ENCODE results near the gene BGLAP.
"Not testable (repeated sequence)": the region's sequence is repeated elsewhere in the genome, so short reads cannot be mapped to it uniquely, and the experiment has no call there.

BGLAP gene

DNA sequence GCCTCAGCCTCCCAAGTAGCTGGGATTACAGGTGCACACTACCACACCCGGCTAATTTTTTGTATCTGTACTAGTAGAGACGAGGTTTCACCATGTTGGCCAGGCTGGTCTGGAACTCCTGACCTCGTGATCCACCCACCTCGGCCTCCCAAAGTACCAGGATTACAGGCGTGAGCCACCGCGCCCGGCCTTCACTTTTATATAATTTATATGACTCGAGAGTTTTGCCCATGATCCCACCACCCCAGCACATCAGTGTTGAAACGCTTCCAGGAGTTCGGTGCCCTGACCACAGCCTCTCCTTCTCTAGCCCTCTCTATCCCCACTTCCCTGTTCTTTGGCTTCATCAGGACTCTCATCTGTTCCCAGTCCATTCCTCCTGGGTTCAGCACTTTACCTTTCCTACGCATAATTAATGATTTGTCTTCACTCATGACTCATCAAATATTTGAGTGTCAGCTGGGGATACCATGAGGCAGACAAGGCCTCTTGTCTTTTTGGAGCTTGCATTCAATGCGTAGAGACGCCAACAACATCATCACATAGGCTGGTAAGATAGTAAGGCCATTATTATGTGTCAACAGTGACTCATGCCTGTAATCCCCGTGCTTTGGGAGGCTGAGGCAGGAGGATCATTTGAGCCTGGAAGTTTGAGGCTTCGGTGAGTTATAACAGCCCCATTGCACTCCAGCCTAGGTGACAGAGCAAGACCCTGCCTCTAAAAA is 27.8 kb upstream of the BGLAP start:
- TF ChIP-seq, protein P1, sequence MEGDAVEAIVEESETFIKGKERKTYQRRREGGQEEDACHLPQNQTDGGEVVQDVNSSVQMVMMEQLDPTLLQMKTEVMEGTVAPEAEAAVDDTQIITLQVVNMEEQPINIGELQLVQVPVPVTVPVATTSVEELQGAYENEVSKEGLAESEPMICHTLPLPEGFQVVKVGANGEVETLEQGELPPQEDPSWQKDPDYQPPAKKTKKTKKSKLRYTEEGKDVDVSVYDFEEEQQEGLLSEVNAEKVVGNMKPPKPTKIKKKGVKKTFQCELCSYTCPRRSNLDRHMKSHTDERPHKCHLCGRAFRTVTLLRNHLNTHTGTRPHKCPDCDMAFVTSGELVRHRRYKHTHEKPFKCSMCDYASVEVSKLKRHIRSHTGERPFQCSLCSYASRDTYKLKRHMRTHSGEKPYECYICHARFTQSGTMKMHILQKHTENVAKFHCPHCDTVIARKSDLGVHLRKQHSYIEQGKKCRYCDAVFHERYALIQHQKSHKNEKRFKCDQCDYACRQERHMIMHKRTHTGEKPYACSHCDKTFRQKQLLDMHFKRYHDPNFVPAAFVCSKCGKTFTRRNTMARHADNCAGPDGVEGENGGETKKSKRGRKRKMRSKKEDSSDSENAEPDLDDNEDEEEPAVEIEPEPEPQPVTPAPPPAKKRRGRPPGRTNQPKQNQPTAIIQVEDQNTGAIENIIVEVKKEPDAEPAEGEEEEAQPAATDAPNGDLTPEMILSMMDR (IDR thresholded peaks at IDR 0.05; ENCODE audit: low read depth, low read length, missing control alignments) = no peak
- no peak for DNase-seq (ENCODE audit: low read depth)
- H3K4me3 ChIP-seq (ENCODE audit: low read depth, low read length) = peak overlapping the region; percentile 83; the same call in 1 of the 2 replicates

DNA sequence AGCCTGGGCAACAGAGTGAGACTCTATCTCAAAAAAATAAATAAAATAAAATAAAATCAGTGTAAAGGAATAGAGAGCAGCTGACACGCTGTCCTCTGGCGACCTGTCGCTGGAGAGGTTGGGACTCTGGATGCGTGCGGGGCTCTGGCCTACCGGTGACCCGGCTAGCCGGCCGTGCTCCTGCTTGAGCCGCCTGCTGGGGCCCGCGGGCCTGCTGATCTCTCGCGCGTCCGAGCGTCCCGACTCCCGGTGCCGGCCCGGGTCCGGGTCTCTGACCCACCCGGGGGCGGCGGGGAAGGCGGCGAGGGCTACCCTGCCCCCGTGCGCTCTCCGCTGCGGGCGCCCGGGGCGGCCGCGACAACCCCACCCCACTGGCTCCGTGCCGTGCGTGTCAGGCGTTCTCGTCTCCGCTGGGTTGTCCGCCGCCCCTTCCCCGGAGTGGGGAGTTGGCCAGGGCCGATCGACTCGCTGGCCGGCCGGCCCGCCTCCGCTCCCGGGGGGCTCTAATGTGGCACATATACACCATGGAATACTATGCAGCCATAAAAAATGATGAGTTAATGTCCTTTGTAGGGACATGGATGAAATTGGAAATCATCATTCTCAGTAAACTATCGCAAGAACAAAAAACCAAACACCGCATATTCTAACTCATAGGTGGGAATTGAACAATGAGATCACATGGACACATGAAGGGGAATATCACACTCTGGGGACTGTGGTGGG is 25.5 kb upstream of the BGLAP start:
- not testable (repeated sequence) for DNase-seq (ENCODE audit: low read depth); H3K4me3 ChIP-seq (ENCODE audit: low read depth, low read length)

DNA sequence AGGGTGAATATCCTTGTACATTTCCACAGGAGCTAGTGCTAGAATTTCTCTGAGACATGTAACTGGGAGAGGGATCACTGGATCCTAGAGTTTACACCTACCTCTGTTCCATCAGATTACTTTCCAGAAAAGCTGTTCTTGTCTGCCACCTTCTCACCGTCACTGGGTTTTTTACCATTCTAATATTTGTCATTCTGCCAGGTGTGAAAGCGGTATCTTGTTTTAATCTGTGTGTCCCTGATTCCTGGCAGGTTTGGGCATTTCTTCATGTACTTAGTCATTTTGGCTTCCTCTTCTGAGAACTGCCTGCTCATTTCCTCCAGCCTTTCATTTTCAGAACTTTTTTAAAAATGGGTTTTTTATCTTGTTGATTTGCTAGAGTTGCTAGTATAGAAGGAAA is 24.1 kb upstream of the BGLAP start:
- DNase-seq (ENCODE audit: low read depth) = no peak
- H3K4me3 ChIP-seq (ENCODE audit: low read depth, low read length) = peak overlapping the region; percentile 8; the same call in 1 of the 2 replicates
- TF ChIP-seq, protein P1 (IDR thresholded peaks at IDR 0.05; ENCODE audit: low read depth, low read length, missing control alignments) = no peak

DNA sequence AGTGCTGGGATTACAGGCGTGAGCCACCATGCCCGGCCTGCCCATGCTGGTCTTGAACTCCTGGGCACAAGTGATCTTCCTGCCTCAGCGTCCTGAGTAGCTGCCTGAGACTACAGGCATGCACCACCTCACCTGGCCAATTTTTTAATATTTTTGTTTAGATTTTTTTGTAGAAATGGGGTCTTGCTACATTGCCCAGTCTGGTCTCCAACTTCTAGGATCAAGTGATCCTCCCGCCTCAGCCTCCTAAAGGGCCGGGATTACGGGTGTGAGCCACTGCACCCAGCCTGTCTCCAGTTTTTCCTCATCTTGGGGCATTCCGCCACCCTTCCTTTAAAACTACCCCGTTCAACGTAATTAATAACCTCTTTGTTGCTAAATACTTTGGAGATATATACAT is 21.8 kb upstream of the BGLAP start:
- no peak overlapping the region for H3K4me3 ChIP-seq (ENCODE audit: low read depth, low read length)
- no peak for DNase-seq (ENCODE audit: low read depth)
- TF ChIP-seq, protein P1 (IDR thresholded peaks at IDR 0.05; ENCODE audit: low read depth, low read length, missing control alignments) = no peak

DNA sequence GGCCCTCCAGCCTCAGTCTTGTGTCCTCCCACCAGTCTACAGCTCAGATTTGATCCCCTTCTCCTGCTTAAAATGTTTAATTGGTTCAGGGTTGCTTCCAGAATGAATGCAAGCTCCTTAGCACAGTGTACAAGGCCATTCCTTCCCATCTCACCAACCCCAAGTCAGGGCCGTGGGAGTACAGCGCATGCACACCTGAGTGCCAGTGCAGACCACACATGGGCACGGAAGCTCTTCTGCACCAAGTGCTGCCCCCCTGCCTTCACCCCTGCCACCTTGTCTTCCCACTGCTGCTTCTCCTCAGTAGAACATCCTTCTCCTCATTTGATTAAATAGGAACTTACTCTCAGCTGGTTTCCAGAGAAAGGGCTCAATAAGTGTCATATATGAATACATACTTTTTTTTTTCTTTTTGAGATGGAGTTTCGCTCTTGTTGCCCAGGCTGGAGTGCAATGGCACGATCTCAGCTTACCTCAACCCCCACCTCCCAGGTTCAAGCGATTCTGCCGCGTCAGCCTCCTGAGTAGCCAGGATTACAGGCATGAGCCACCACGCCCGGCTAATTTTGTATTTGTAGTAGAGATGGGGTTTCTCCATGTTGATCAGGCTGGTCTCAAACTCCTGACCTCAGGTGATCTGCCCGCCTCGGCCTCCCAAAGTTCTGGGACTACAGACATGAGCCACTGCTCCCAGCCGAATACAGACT is 19.8 kb upstream of the BGLAP start:
- no peak overlapping the region for H3K4me3 ChIP-seq (ENCODE audit: low read depth, low read length)
- TF ChIP-seq, protein P1 (IDR thresholded peaks at IDR 0.05; ENCODE audit: low read depth, low read length, missing control alignments) = no peak
- DNase-seq (ENCODE audit: low read depth) = no peak

DNA sequence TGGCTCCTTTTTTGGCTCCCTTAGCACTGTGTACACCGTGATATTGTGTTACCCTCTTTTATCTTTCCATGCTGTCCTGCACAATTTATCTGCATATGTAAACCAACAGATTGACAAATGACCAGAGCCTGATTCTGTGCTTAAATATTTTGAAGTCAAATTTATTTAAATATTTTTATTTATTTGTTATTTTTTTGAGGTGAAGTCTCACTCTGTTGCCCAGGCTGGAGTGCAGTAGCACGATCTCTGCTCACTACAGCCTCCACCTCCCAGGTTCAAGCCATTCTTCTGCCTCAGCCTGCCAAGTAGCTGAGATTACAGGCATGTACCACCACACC is 16.3 kb upstream of the BGLAP start:
- TF ChIP-seq, protein P1 (IDR thresholded peaks at IDR 0.05; ENCODE audit: low read depth, low read length, missing control alignments) = no peak
- no peak overlapping the region for H3K4me3 ChIP-seq (ENCODE audit: low read depth, low read length)
- no peak for DNase-seq (ENCODE audit: low read depth)

DNA sequence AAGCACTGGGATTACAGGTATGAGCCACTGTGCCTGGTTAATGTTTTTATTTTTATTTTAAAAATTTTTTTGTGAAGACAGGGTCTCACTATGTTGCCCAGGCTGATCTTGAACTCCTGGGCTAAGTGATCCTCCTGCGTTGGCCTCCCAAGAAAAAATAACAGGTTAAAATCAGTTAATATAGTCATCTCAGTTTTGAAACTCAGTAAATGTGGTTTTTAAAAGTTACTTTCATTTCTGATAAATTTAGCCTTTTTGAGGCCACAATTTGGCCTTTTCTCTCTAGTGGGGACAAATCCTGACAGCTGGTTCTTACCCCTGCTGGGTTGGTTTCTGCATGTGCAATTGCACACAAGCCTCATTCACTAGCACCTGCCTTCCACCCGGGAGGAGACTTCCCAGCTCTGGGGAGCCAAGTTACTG is 15.9 kb upstream of the BGLAP start:
- no peak overlapping the region for H3K4me3 ChIP-seq (ENCODE audit: low read depth, low read length)
- TF ChIP-seq, protein P1 (IDR thresholded peaks at IDR 0.05; ENCODE audit: low read depth, low read length, missing control alignments) = no peak
- DNase-seq (ENCODE audit: low read depth) = peak; percentile 89

All from GM12864 (cell line).